GM12878 (cell line): ENCODE data around the gene SLC44A3. TPM values are rescaled to one million over a fixed set of nuclear protein-coding genes. Genes with fewer than 3 reads are reported as not detected.
A peak's percentile ranks its signal among the peaks of the same experiment; 100 is the strongest.

Experiments used
- BRCA1 ChIP-seq: IDR thresholded peaks from 2 replicates; pipeline ENCODE4 v1.6.1; 2011; ENCODE audit warnings: low read depth, low read length, improper control_type of control experiment
- CTCF ChIP-seq, 3 experiments: IDR thresholded peaks in 2 of 3; conservative IDR thresholded peaks in 1 of 3; 2 replicates each; pipeline ENCODE4 v1.5.1; 2011; ENCODE audit warnings: low read depth in 3 of 3, low read length in 3 of 3, mild to moderate bottlenecking in 3 of 3, control low read depth in 2 of 3, moderate library complexity in 2 of 3, inconsistent platforms in 1 of 3, mixed read lengths in 1 of 3; ENCODE audit not compliant: control insufficient read depth in 2 of 3, insufficient read depth in 1 of 3; ENCODE audit errors: extremely low read depth in 1 of 3
- ETV6 ChIP-seq, 2 experiments: fragments of 450-650 bp in 1 of 2; IDR thresholded peaks in 1 of 2; conservative IDR thresholded peaks in 1 of 2; 2 replicates each; pipeline ENCODE4 v1.6.1; 2014; ENCODE audit warnings: antibody characterized with exemption in 1 of 2, borderline replicate concordance in 1 of 2, low read depth in 1 of 2, mild to moderate bottlenecking in 1 of 2, moderate library complexity in 1 of 2
- HDAC2 ChIP-seq: fragments of 200-600 bp; sonication (generic); IDR thresholded peaks from 2 replicates; pipeline ENCODE4 v1.6.1; 2017
- JUNB ChIP-seq: IDR thresholded peaks from 2 replicates; pipeline ENCODE4 v1.6.1; 2016; ENCODE audit warnings: antibody characterized with exemption, mild to moderate bottlenecking
- JUND ChIP-seq: IDR thresholded peaks from 2 replicates; pipeline ENCODE4 v1.6.1; 2012; ENCODE audit warnings: low read depth, mild to moderate bottlenecking, low read length, improper control_type of control experiment, moderate library complexity
- MTA2 ChIP-seq: fragments of 450-650 bp; IDR thresholded peaks from 2 replicates; pipeline ENCODE4 v1.6.1; 2016; ENCODE audit warnings: low read depth, mild to moderate bottlenecking, moderate library complexity
- NFYA ChIP-seq: IDR thresholded peaks from 2 replicates; pipeline ENCODE4 v1.6.1; 2011; ENCODE audit warnings: low read depth, mild to moderate bottlenecking, low read length, improper control_type of control experiment, borderline replicate concordance
- RAD21 ChIP-seq: IDR thresholded peaks from 2 replicates; pipeline ENCODE4 v1.6.1; 2011; ENCODE audit warnings: mild to moderate bottlenecking, low read depth, low read length, moderate library complexity; ENCODE audit not compliant: insufficient read depth
- REST ChIP-seq: IDR thresholded peaks from 2 replicates; pipeline ENCODE4 v1.6.1; 2012; ENCODE audit warnings: mild to moderate bottlenecking, low read depth, low read length
- SKIL ChIP-seq: fragments of 450-650 bp; IDR thresholded peaks from 2 replicates; pipeline ENCODE4 v1.6.1; 2017; ENCODE audit warnings: mild to moderate bottlenecking, low read depth, inconsistent platforms; ENCODE audit not compliant: poor library complexity, severe bottlenecking
- SMC3 ChIP-seq: IDR thresholded peaks from 2 replicates; pipeline ENCODE4 v1.6.1; 2011; ENCODE audit warnings: low read length, improper control_type of control experiment, borderline replicate concordance
- SPI1 ChIP-seq: IDR thresholded peaks from 2 replicates; pipeline ENCODE4 v1.6.1; 2011; ENCODE audit warnings: low read depth, mild to moderate bottlenecking, low read length, moderate library complexity, borderline replicate concordance; ENCODE audit not compliant: insufficient read depth
- SRF ChIP-seq, 2 experiments: IDR thresholded peaks; 2 replicates each; pipeline ENCODE4 v1.6.1; 2011; ENCODE audit warnings: low read depth in 2 of 2, low read length in 2 of 2, mild to moderate bottlenecking in 1 of 2, moderate library complexity in 1 of 2
- ZBTB11 ChIP-seq: fragments of 450-650 bp; formaldehyde crosslinking; IDR thresholded peaks from 2 replicates; pipeline ENCODE4 v1.5.0; 2022; ENCODE audit warnings: mild to moderate bottlenecking, missing genetic modification characterization
- ZNF24 ChIP-seq: fragments of 450-650 bp; IDR thresholded peaks from 2 replicates; pipeline ENCODE4 v1.6.1; 2017; ENCODE audit warnings: antibody characterized with exemption, mild to moderate bottlenecking
- ZSCAN29 ChIP-seq: fragments of 450-650 bp; IDR thresholded peaks from 2 replicates; pipeline ENCODE4 v1.6.1; 2017; ENCODE audit warnings: mild to moderate bottlenecking, moderate library complexity
- polyA plus RNA-seq, 11 experiments: library from polyadenylated mRNA; depleted of rRNA in 4 of 11; unstranded in 6 of 11; stranded (reverse) in 5 of 11; fragments of >200 nt; fragmentation: Nextera tagmentation in 4 of 11; fragmentation: Illumina TruSeq in 1 of 11; extraction: Ambion mirVana in 4 of 11; extraction: Trizol in 1 of 11; gene quantifications; 1 replicate in 1 of 11; 2 replicates in 10 of 11; pipeline versions ENCODE4 v1.2.1 to v1.2.3, GENCODE V29; 2011 to 2016; ENCODE audit warnings: inconsistent platforms in 2 of 11, missing spikeins in 2 of 11, low read depth in 1 of 11
- total RNA-seq, 4 experiments: library from RNA; depleted of rRNA in 3 of 4; stranded (reverse); fragments of >200 nt in 3 of 4; fragmentation: Illumina TruSeq in 1 of 4; extraction: Trizol in 1 of 4; gene quantifications; 2 replicates each; pipeline versions ENCODE4 v1.2.1 to v1.2.3, GENCODE V29; 2013 to 2021

SLC44A3 gene
- total and polyA plus RNA-seq, 10 of the 15 experiments (the other 5 are each of a cell fraction or from before 2014, with no cell fraction given): not detected

GRCh38 chr1:94792473-94793295, 27.5 kb upstream of the SLC44A3 start (continued):
- TF ChIP-seq ZBTB11: no peak
- TF ChIP-seq ETV6 (conservative IDR thresholded peaks at IDR 0.05 in 1 of 2, IDR thresholded peaks at IDR 0.05 in 1 of 2; ENCODE audit: borderline replicate concordance in 1 of 2, low read depth in 1 of 2): peak in 1 of 2 experiments; percentile 54; a peak in 1 of 4 replicates
- 0 out of 2 replicates have a peak, but pooled peaks have one; percentile 21 for TF ChIP-seq MTA2
- TF ChIP-seq NFYA: no peak
- TF ChIP-seq SRF (IDR thresholded peaks at IDR 0.05; ENCODE audit: low read depth in 2 of 2, low read length in 2 of 2): peak in 1 of 2 experiments; percentile 68; a peak in 1 of 4 replicates
- TF ChIP-seq ZNF24: no peak
- 0 out of 2 replicates have a peak, but pooled peaks have one; percentile 10 for TF ChIP-seq RAD21
- TF ChIP-seq JUNB: peak; percentile 30; the same call in 1 of the 2 replicates
- TF ChIP-seq ZSCAN29: no peak
- TF ChIP-seq HDAC2: no peak
- TF ChIP-seq CTCF (IDR thresholded peaks at IDR 0.05 in 2 of 3, conservative IDR thresholded peaks at IDR 0.05 in 1 of 3; ENCODE audit: control insufficient read depth in 2 of 3, extremely low read depth in 1 of 3, insufficient read depth in 1 of 3, low read depth in 3 of 3, low read length in 3 of 3): peak in 2 of 3 experiments; percentile 12 to 32; a peak in 1 of 6 replicates
- TF ChIP-seq REST: no peak
- no peak for TF ChIP-seq SMC3
- no peak for TF ChIP-seq BRCA1
- no peak for TF ChIP-seq SKIL
- no peak for TF ChIP-seq JUND
- peak; percentile 90 for TF ChIP-seq SPI1
